ENCODE results near the gene LLGL1.

Gene LLGL1

GRCh38 chr17:18231164-18231563 lies 5.7 kb downstream of the LLGL1 start:
- peaks cover 29% of the 10 kb centered on the region for H3K36me3 ChIP-seq (ENCODE audit: insufficient read depth, low read length)
- no peak overlapping the region for H3K4me3 ChIP-seq (ENCODE audit: low read length)
- H3K9me3 ChIP-seq (replicated peaks; ENCODE audit: low read length) = no peaks in the 10 kb centered on the region
- no peak overlapping the region for H3K9ac ChIP-seq (ENCODE audit: low read depth, low read length)
- H3K4me1 ChIP-seq (ENCODE audit: control insufficient read depth, insufficient read depth, low read length) = peaks cover 23% of the 10 kb centered on the region
- no peak overlapping the region for H3K4me2 ChIP-seq (ENCODE audit: low read length)
- H3K27me3 ChIP-seq (ENCODE audit: control insufficient read depth, insufficient read depth, low read length) = no peaks in the 10 kb centered on the region

GRCh38 chr17:18233803-18234518 lies 8.5 kb downstream of the LLGL1 start:
- Histone ChIP-seq H3K4me3 (ENCODE audit: low read length) (no peak overlapping the region), H3K4me1 (ENCODE audit: control insufficient read depth, insufficient read depth, low read length) (peaks cover 18% of the 10 kb centered on the region), H3K27me3 (ENCODE audit: control insufficient read depth, insufficient read depth, low read length) (no peaks in the 10 kb centered on the region), H3K9me3 (replicated peaks; ENCODE audit: low read length) (no peaks in the 10 kb centered on the region), H3K9ac (ENCODE audit: low read depth, low read length) (no peak overlapping the region), H3K4me2 (ENCODE audit: low read length) (no peak overlapping the region), H3K36me3 (ENCODE audit: insufficient read depth, low read length) (peaks cover 49% of the 10 kb centered on the region)

DNA sequence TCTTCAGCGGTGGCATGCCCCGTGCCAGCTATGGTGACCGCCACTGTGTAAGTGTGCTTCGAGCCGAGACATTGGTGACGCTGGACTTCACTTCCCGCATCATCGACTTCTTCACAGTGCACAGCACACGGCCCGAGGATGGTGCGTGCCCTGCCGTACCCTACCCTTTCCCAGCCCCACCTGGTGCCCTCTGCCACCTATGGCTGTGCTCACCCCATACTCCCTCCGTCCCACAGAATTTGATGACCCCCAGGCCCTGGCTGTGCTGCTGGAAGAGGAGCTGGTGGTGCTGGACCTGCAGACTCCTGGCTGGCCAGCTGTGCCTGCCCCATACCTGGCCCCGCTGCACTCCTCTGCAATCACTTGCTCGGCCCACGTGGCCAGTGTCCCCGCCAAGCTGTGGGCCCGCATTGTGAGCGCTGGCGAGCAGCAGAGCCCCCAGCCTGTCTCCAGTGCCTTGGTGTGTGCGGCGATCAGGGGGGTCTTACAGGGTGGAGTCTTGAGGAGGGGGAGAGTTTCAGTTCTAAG lies 9.5 kb downstream of the LLGL1 start:
- Histone ChIP-seq H3K36me3 (ENCODE audit: insufficient read depth, low read length) (peaks cover 53% of the 10 kb centered on the region), H3K9ac (ENCODE audit: low read depth, low read length) (peak overlapping the region; percentile 67)

GRCh38 chr17:18235743-18236256 lies 10.4 kb downstream of the LLGL1 start:
- H3K9ac ChIP-seq (ENCODE audit: low read depth, low read length) = peak overlapping the region; percentile 67
- H3K27me3 ChIP-seq (ENCODE audit: control insufficient read depth, insufficient read depth, low read length) = no peaks in the 10 kb centered on the region
- peaks cover 18% of the 10 kb centered on the region for H3K4me1 ChIP-seq (ENCODE audit: control insufficient read depth, insufficient read depth, low read length)
- no peaks in the 10 kb centered on the region for H3K9me3 ChIP-seq (replicated peaks; ENCODE audit: low read length)
- H3K4me3 ChIP-seq (ENCODE audit: low read length) = no peak overlapping the region
- H3K36me3 ChIP-seq (ENCODE audit: insufficient read depth, low read length) = peaks cover 53% of the 10 kb centered on the region
- H3K4me2 ChIP-seq (ENCODE audit: low read length) = peak overlapping the region; percentile 64

More for the DNA sequence above, 9.5 kb downstream of the LLGL1 start:
- Histone ChIP-seq H3K4me2 (ENCODE audit: low read length) (peak overlapping the region; percentile 64), H3K27me3 (ENCODE audit: control insufficient read depth, insufficient read depth, low read length) (no peaks in the 10 kb centered on the region), H3K4me3 (ENCODE audit: low read length) (no peak overlapping the region), H3K4me1 (ENCODE audit: control insufficient read depth, insufficient read depth, low read length) (peaks cover 18% of the 10 kb centered on the region), H3K9me3 (replicated peaks; ENCODE audit: low read length) (no peaks in the 10 kb centered on the region)

GRCh38 chr17:18236494-18236893 lies 11.1 kb downstream of the LLGL1 start:
- Histone ChIP-seq H3K9ac (ENCODE audit: low read depth, low read length) (peak overlapping the region; percentile 67), H3K9me3 (replicated peaks; ENCODE audit: low read length) (no peaks in the 10 kb centered on the region), H3K4me3 (ENCODE audit: low read length) (no peak overlapping the region), H3K27me3 (ENCODE audit: control insufficient read depth, insufficient read depth, low read length) (no peaks in the 10 kb centered on the region), H3K36me3 (ENCODE audit: insufficient read depth, low read length) (peaks cover 56% of the 10 kb centered on the region), H3K4me2 (ENCODE audit: low read length) (peak overlapping the region; percentile 64), H3K4me1 (ENCODE audit: control insufficient read depth, insufficient read depth, low read length) (peaks cover 18% of the 10 kb centered on the region)

DNA sequence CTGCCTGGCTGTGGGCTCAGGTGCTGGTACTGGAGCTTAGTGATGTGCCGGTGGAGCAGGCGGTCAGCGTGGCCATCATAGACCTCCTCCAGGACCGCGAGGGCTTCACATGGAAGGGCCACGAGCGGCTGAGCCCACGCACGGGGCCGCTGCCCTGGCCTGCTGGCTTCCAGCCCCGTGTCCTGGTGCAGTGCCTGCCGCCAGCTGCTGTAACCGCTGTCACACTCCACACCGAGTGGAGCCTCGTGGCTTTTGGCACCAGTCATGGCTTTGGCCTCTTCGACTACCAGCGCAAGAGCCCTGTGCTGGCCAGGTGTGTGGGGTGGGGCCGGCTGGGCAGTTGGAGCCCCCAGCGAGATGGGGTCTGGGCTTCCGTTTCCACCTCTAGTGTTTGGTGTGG lies 12.0 kb downstream of the LLGL1 start:
- Histone ChIP-seq H3K4me3 (ENCODE audit: low read length) (no peak overlapping the region), H3K9me3 (replicated peaks; ENCODE audit: low read length) (no peaks in the 10 kb centered on the region), H3K36me3 (ENCODE audit: insufficient read depth, low read length) (peaks cover 54% of the 10 kb centered on the region), H3K4me1 (ENCODE audit: control insufficient read depth, insufficient read depth, low read length) (peaks cover 18% of the 10 kb centered on the region), H3K27me3 (ENCODE audit: control insufficient read depth, insufficient read depth, low read length) (no peaks in the 10 kb centered on the region), H3K4me2 (ENCODE audit: low read length) (no peak overlapping the region), H3K9ac (ENCODE audit: low read depth, low read length) (no peak overlapping the region)

GRCh38 chr17:18238299-18238698 lies 12.9 kb downstream of the LLGL1 start:
- no peaks in the 10 kb centered on the region for H3K27me3 ChIP-seq (ENCODE audit: control insufficient read depth, insufficient read depth, low read length)
- no peak overlapping the region for H3K4me2 ChIP-seq (ENCODE audit: low read length)
- no peak overlapping the region for H3K9ac ChIP-seq (ENCODE audit: low read depth, low read length)
- H3K4me1 ChIP-seq (ENCODE audit: control insufficient read depth, insufficient read depth, low read length) = peaks cover 18% of the 10 kb centered on the region
- H3K9me3 ChIP-seq (replicated peaks; ENCODE audit: low read length) = no peaks in the 10 kb centered on the region
- H3K4me3 ChIP-seq (ENCODE audit: low read length) = no peak overlapping the region
- H3K36me3 ChIP-seq (ENCODE audit: insufficient read depth, low read length) = peaks cover 51% of the 10 kb centered on the region

DNA sequence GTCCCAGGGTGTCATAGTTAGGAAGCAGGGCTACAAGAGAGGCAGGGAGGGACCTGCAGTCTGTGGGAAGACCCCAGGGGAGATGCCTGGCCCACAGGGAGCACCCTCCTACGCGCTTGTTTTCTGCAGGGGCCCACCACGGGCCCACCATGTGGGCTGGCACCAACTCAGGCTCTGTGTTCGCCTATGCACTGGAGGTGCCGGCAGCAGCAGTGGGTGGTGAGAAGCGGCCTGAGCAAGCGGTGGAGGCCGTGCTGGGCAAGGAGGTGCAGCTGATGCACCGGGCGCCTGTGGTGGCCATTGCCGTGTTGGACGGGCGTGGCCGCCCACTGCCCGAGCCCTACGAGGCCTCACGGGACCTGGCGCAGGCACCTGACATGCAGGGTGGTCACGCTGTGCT lies 15.0 kb downstream of the LLGL1 start:
- peaks cover 11% of the 10 kb centered on the region for H3K4me1 ChIP-seq (ENCODE audit: control insufficient read depth, insufficient read depth, low read length)
- no peaks in the 10 kb centered on the region for H3K9me3 ChIP-seq (replicated peaks; ENCODE audit: low read length)
- peaks cover 46% of the 10 kb centered on the region for H3K36me3 ChIP-seq (ENCODE audit: insufficient read depth, low read length)
- H3K9ac ChIP-seq (ENCODE audit: low read depth, low read length) = no peak overlapping the region
- H3K4me3 ChIP-seq (ENCODE audit: low read length) = no peak overlapping the region
- H3K27me3 ChIP-seq (ENCODE audit: control insufficient read depth, insufficient read depth, low read length) = no peaks in the 10 kb centered on the region
- H3K4me2 ChIP-seq (ENCODE audit: low read length) = no peak overlapping the region

GRCh38 chr17:18241229-18241871 lies 15.9 kb downstream of the LLGL1 start:
- H3K27me3 ChIP-seq (ENCODE audit: control insufficient read depth, insufficient read depth, low read length) = no peaks in the 10 kb centered on the region
- H3K9ac ChIP-seq (ENCODE audit: low read depth, low read length) = no peak overlapping the region
- H3K36me3 ChIP-seq (ENCODE audit: insufficient read depth, low read length) = peaks cover 55% of the 10 kb centered on the region
- peaks cover 2% of the 10 kb centered on the region for H3K4me1 ChIP-seq (ENCODE audit: control insufficient read depth, insufficient read depth, low read length)
- H3K9me3 ChIP-seq (replicated peaks; ENCODE audit: low read length) = no peaks in the 10 kb centered on the region
- H3K4me2 ChIP-seq (ENCODE audit: low read length) = no peak overlapping the region
- no peak overlapping the region for H3K4me3 ChIP-seq (ENCODE audit: low read length)

- Histone ChIP-seq H3K36me3 (ENCODE audit: insufficient read depth, low read length) (peaks cover 64% of the 10 kb centered on the region), H3K9me3 (replicated peaks; ENCODE audit: low read length) (no peaks in the 10 kb centered on the region), H3K4me1 (ENCODE audit: control insufficient read depth, insufficient read depth, low read length) (no peaks in the 10 kb centered on the region), H3K4me2 (ENCODE audit: low read length) (no peak overlapping the region), H3K9ac (ENCODE audit: low read depth, low read length) (no peak overlapping the region), H3K4me3 (ENCODE audit: low read length) (no peak overlapping the region), H3K27me3 (ENCODE audit: control insufficient read depth, insufficient read depth, low read length) (no peaks in the 10 kb centered on the region)
Observed at GRCh38 chr17:18245038-18245776, 19.8 kb downstream of the LLGL1 start.

- no peaks in the 10 kb centered on the region for H3K27me3 ChIP-seq (ENCODE audit: control insufficient read depth, insufficient read depth, low read length)
Observed at GRCh38 chr17:18246109-18246725, 20.8 kb downstream of the LLGL1 start.

More at GRCh38 chr17:18246109-18246725, 20.8 kb downstream of the LLGL1 start:
- Histone ChIP-seq H3K36me3 (ENCODE audit: insufficient read depth, low read length) (peaks cover 74% of the 10 kb centered on the region), H3K4me3 (ENCODE audit: low read length) (no peak overlapping the region), H3K4me2 (ENCODE audit: low read length) (no peak overlapping the region), H3K9me3 (replicated peaks; ENCODE audit: low read length) (no peaks in the 10 kb centered on the region), H3K9ac (ENCODE audit: low read depth, low read length) (no peak overlapping the region), H3K4me1 (ENCODE audit: control insufficient read depth, insufficient read depth, low read length) (no peaks in the 10 kb centered on the region)
